Measurements from ENCODE around the gene ZC3HAV1. TPM values are rescaled to one million over a fixed set of nuclear protein-coding genes. Genes with fewer than 3 reads are reported as not detected.

ZC3HAV1 gene
- total and polyA plus RNA-seq, 2 of the 13 experiments (the other 11 are each of a cell fraction or from before 2014, with no cell fraction given): 12.7 to 23.7 TPM

- TF ChIP-seq ZNF605 (CRISPR knock-in tag; IDR thresholded peaks at IDR 0.05) (peak; percentile 91), HNRNPLL (IDR thresholded peaks at IDR 0.05; ENCODE audit: low read depth, low read length, poor library complexity, severe bottlenecking) (peak; percentile 73), RXRB (CRISPR knock-in tag; IDR thresholded peaks at IDR 0.05; ENCODE audit: borderline replicate concordance) (peak; percentile 79), NONO (IDR thresholded peaks at IDR 0.05) (no peak), NONO (CRISPR knock-in tag; conservative IDR thresholded peaks at IDR 0.05) (peak; percentile 87), SMAD1 (CRISPR knock-in tag; IDR thresholded peaks at IDR 0.05; ENCODE audit: borderline replicate concordance, low read depth) (peak; percentile 97), E2F1 (CRISPR knock-in tag; IDR thresholded peaks at IDR 0.05) (peak; percentile 57), KDM5B (CRISPR knock-in tag; IDR thresholded peaks at IDR 0.05; ENCODE audit: borderline replicate concordance) (peak; percentile 75; the same call in 1 of the 2 replicates), PLSCR1 (CRISPR knock-in tag; IDR thresholded peaks at IDR 0.05; ENCODE audit: borderline replicate concordance) (no peak), ZNF501 (CRISPR knock-in tag; IDR thresholded peaks at IDR 0.05) (peak; percentile 85), ETV6 (CRISPR knock-in tag; conservative IDR thresholded peaks at IDR 0.05) (no peak), ZNF230 (CRISPR knock-in tag; IDR thresholded peaks at IDR 0.05) (peak; percentile 64; the same call in 1 of the 2 replicates), ELF3 (CRISPR knock-in tag; IDR thresholded peaks at IDR 0.05) (peak; percentile 58; the same call in 1 of the 2 replicates), ZNF317 (CRISPR knock-in tag; IDR thresholded peaks at IDR 0.05) (0 out of 2 replicates have a peak, but pooled peaks have one; percentile 38), FOSL2 (CRISPR knock-in tag; IDR thresholded peaks at IDR 0.05) (peak; percentile 63), HOXA9 (CRISPR knock-in tag; IDR thresholded peaks at IDR 0.05; ENCODE audit: borderline replicate concordance) (0 out of 2 replicates have a peak, but pooled peaks have one; percentile 67), ARID4A (CRISPR knock-in tag; IDR thresholded peaks at IDR 0.05; ENCODE audit: borderline replicate concordance) (peak; percentile 97), ZNF512B (CRISPR knock-in tag; IDR thresholded peaks at IDR 0.05; ENCODE audit: borderline replicate concordance) (no peak)
These were observed 24.0 kb upstream of the ZC3HAV1 start (continued) for GRCh38 chr7:139133335-139134139.
